ENCODE results near the gene CENPA. TPM values are rescaled to one million over a fixed set of nuclear protein-coding genes. Genes with fewer than 3 reads are reported as not detected.

Gene CENPA
- total RNA-seq, result not detected

- no peak for TF ChIP-seq CTCF (IDR thresholded peaks at IDR 0.05)
- peaks cover 6 to 8% of the 10 kb centered on the region in 2 donors for H3K4me1 ChIP-seq (ENCODE audit: control insufficient read depth in 1 of 2, low read depth in 2 of 2)
- H3K9me3 ChIP-seq, result no peaks in the 10 kb centered on the region
- DNase-seq (ENCODE audit: low spot score), result peak; percentile 93
- H3K27me3 ChIP-seq (replicated peaks; ENCODE audit: insufficient read depth), result no peaks in the 10 kb centered on the region
- peak; percentile 100 for ATAC-seq (ENCODE audit: insufficient number of reproducible peaks, low FRiP score, low read depth)
- H3K4me3 ChIP-seq, result peak within 1 kb of the TSS; percentile 87
- H3K36me3 ChIP-seq, result peaks cover 5% of the 10 kb centered on the region
- H3K27ac ChIP-seq, result no peak within 1 kb of the TSS
Measured at GRCh38 chr2:26785431-26786206, at the start of gene CENPA. TSS of gene CENPA (plus strand) at chr2:26786056. CDS start at chr2:26786197, 141 bp downstream.

GRCh38 chr2:26737221-26737620 lies 48.6 kb upstream of the CENPA start:
- DNase-seq (ENCODE audit: low spot score), result no peak
- H3K9me3 ChIP-seq, result no peaks in the 10 kb centered on the region
- H3K27me3 ChIP-seq (replicated peaks; ENCODE audit: insufficient read depth), result no peaks in the 10 kb centered on the region
- H3K4me1 ChIP-seq (ENCODE audit: control insufficient read depth in 1 of 2, low read depth in 2 of 2), result peaks cover 0 to 18% of the 10 kb centered on the region in 2 donors
- ATAC-seq (ENCODE audit: insufficient number of reproducible peaks, low FRiP score, low read depth), result no peak
- no peak for TF ChIP-seq CTCF (IDR thresholded peaks at IDR 0.05)
- no peak overlapping the region for H3K4me3 ChIP-seq
- H3K36me3 ChIP-seq, result no peaks in the 10 kb centered on the region
- no peak overlapping the region for H3K27ac ChIP-seq

- no peak for TF ChIP-seq CTCF (IDR thresholded peaks at IDR 0.05)
- H3K4me3 ChIP-seq, result no peak overlapping the region
- no peak for ATAC-seq (ENCODE audit: insufficient number of reproducible peaks, low FRiP score, low read depth)
Measured at GRCh38 chr2:26738481-26738880, 47.4 kb upstream of the CENPA start.

GRCh38 chr2:26739514-26739913 lies 46.3 kb upstream of the CENPA start:
- no peaks in the 10 kb centered on the region for H3K27me3 ChIP-seq (replicated peaks; ENCODE audit: insufficient read depth)

More at GRCh38 chr2:26738481-26738880, 47.4 kb upstream of the CENPA start:
- H3K27ac ChIP-seq, result no peak overlapping the region
- H3K36me3 ChIP-seq, result no peaks in the 10 kb centered on the region
- no peaks in the 10 kb centered on the region for H3K27me3 ChIP-seq (replicated peaks; ENCODE audit: insufficient read depth)
- no peak for DNase-seq (ENCODE audit: low spot score)
- H3K4me1 ChIP-seq (ENCODE audit: control insufficient read depth in 1 of 2, low read depth in 2 of 2), result peaks cover 0 to 18% of the 10 kb centered on the region in 2 donors
- H3K9me3 ChIP-seq, result no peaks in the 10 kb centered on the region

More at GRCh38 chr2:26739514-26739913, 46.3 kb upstream of the CENPA start:
- Histone ChIP-seq H3K4me1 (ENCODE audit: control insufficient read depth in 1 of 2, low read depth in 2 of 2) (peaks cover 0 to 18% of the 10 kb centered on the region in 2 donors), H3K27ac (no peak overlapping the region), H3K36me3 (no peaks in the 10 kb centered on the region), H3K4me3 (no peak overlapping the region), H3K9me3 (no peaks in the 10 kb centered on the region)
- no peak for ATAC-seq (ENCODE audit: insufficient number of reproducible peaks, low FRiP score, low read depth)
- DNase-seq (ENCODE audit: low spot score), result no peak
- TF ChIP-seq CTCF (IDR thresholded peaks at IDR 0.05), result no peak

Measured in thoracic aorta (tissue), 2 donors.